NCI-H1048 (cell line): ENCODE measurements around the gene KIF5A.
"Not testable (repeated sequence)": the region's sequence is repeated elsewhere in the genome, so short reads cannot be mapped to it uniquely, and the experiment has no call there.

Experiments
- DNase-seq: peaks from one replicate; lab custom pipeline; 2025; lab: John Stamatoyannopoulos, UW

Gene KIF5A

GRCh38 chr12:57584690-57585089, 34.8 kb downstream of the KIF5A start:
- DNase-seq: no peak

- DNase-seq: no peak
These were observed 35.3 kb downstream of the KIF5A start for GRCh38 chr12:57585156-57585555.

DNA sequence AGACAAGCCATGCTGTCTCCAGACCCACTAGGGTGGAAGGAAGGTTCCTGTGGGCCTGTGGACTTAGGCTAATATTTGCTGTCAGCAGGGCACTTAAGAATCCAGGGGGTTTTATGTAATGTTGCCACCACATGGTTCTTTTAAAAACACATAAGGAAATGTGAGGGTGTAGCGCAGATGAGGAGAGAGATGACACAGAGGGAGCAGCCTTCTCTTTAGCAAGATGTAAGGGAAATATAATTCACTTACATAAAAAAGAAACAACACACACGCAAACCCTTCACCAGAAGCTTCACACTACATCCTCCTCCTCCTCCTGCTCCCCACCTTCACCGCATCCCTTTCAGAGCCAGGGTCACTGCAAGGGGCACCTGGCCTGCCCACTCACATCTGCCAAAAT, 36.3 kb downstream of the KIF5A start:
- no peak for DNase-seq

DNA sequence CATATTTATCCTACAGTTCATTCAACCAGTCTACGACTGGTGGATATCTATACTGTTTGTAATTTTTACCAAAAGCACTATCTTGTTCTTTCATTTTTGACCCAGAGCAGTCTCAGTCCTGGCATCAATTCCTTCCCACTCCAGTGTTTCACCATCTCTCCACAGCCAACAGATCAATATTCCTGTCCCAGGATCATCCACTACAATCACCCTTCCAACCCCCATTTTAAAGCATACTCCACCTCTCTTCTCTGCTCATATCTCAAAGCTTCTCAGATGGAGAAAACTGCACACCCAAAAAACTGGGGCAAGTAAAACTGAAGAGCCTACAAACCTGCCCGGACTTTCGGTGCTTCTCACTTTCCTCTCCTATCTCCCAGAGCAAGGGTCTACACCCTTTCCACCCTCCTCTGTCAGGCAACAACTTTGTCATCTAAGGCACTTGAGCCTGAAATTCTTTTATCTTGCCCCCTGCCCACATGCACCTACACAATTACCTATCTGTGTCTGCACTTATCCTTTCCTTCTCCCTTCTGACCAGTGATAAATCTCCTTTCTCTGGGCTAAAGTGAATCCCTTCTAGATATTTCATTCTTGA, 37.1 kb downstream of the KIF5A start:
- DNase-seq: no peak

DNA sequence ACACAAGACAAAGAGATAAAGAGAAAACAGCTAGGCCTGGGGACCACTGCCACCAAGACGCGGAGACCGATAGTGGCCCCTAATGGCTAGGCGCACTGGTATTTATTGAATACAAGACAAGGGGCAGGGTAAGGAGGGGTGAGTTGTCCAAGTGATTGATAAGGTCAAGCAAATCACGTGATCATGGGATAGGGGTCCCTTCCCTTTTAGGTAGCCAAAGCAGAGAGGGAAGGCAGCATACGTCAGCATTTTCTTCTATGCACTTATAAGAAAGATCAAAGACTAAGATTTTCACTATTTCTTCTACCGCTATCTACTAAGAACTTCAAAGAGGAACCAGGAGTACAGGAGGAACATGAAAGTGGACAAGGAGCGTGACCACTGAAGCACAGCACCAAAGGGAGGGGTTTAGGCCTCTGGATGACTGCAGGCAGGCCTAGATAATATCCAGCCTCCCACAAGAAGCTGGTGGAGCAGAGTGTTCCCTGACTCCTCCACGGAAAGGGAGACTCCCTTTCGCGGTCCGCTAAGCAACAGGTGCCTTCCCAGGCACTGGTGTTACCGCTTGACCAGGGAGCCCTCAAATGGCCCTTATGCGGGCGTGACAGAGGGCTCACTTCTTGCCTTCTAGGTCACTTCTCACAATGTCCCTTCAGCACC, 39.2 kb downstream of the KIF5A start:
- not testable (repeated sequence) for DNase-seq

- DNase-seq: no peak
These were observed 40.6 kb downstream of the KIF5A start for GRCh38 chr12:57590479-57590863.

- DNase-seq: peak; percentile 74
These were observed 41.3 kb downstream of the KIF5A start, which contains the start of gene PIP4K2C for GRCh38 chr12:57590864-57591781. PIP4K2C (plus strand) TSS chr12:57591192; CDS start chr12:57591290, 98 bp downstream.

- DNase-seq: no peak
These were observed 42.0 kb downstream of the KIF5A start for GRCh38 chr12:57591782-57592325.

- DNase-seq: no peak
These were observed 42.8 kb downstream of the KIF5A start for GRCh38 chr12:57592551-57593165.

DNA sequence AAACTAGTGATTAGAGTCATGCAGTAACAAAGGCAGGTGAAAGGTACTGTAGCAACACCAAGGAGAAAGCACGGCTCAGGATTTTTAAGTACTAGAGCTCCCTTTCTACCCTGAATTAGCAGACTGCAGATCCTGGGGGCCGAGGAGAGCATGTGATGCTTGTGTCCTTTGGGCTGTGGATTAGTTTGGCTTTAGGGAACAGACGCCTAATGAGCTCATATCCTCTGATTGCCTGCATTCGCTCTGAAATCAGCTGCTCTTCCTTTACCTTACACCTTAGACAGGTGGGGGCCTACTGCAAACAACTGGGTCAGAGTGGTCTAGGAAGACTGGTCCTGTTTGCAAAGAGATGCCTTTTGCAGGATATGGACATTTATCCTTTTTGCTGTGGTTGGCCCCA, 43.3 kb downstream of the KIF5A start:
- no peak for DNase-seq

- DNase-seq: no peak
These were observed 50.6 kb downstream of the KIF5A start for GRCh38 chr12:57600395-57600794.

DNA sequence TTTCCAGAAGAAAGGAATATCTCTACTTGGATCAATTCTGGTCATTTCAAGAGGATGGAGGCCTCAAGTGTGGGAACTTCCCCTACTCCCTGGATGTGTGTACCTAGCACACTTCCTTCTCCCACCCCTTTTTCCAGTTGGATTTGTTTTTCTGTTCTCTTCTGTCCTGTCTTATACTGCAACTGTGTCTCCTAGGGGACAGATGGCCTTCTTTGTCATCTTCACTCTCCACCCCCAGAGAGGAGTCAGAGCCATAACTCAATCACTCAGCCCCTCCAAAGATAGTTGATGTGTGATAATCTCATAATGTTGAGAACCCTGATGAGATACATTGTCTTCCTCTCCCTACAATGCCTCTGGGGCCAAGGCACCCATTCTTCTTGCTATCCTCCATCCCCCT, 52.7 kb downstream of the KIF5A start:
- no peak for DNase-seq

DNA sequence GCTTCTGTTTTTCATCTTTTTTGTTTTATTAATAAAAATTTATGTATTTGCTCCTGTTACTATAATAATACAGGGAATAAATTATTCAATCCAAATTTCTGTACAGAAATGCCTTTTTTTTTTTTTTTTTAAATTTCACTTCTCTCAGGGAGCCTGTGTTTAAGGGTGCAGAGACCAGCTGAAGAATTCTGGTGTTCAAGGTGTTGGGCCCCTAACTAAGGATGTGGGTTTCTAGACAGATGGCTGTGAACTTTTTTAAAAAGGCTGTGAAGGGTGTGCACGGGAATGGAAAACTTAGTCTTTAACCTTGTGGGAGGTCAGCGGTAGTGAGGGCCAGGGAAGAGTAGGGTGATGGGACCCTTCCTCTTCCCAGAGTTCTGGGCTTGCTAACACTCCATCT, 53.5 kb downstream of the KIF5A start:
- no peak for DNase-seq

GRCh38 chr12:57603815-57604453, 54.1 kb downstream of the KIF5A start:
- DNase-seq: no peak

- no peak for DNase-seq
These were observed 54.7 kb downstream of the KIF5A start, which contains the start of gene DTX3 for GRCh38 chr12:57604454-57604991. DTX3 (plus strand) TSS chr12:57604824; CDS start chr12:57606518, 1,694 bp downstream.

DNA sequence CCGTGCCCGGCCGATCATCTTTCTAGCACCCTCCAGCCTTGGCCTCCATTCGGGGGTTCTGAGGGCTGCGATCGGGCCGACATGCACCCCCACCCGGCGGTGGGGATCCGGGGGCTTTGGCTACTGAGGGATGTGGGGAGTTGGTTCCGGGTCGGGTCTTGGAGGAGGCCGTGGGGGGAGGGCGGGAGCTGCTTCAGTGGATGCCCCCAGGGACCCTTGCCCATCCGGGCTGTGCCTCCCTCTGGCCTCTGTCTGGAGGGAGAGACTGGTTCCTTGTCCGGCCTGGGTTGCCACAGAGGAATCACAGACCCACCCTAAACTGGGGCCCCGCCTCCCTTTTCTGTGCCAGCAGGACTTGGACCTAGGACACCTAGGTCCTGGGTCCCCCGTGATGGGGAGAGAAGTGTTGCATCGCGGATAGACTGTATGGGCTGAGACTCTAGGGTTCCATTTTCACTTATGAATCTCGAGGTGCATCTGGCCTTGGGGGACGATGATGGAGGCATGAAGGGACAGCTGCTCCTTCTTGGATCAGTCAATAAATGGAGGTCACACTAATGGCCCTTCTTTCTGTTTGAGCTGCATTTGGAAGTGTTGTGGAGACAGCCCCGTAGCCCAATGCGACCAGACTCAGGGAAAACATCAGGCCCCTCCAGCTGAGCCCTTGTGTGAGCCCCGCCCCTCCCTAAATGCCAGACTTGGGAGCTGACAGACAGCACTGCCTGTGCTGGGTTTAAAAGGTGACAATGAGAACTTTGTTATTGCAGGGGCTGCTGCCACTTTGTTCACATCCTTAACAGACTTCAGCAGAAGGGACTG, 55.4 kb downstream of the KIF5A start:
- DNase-seq: no peak

DNA sequence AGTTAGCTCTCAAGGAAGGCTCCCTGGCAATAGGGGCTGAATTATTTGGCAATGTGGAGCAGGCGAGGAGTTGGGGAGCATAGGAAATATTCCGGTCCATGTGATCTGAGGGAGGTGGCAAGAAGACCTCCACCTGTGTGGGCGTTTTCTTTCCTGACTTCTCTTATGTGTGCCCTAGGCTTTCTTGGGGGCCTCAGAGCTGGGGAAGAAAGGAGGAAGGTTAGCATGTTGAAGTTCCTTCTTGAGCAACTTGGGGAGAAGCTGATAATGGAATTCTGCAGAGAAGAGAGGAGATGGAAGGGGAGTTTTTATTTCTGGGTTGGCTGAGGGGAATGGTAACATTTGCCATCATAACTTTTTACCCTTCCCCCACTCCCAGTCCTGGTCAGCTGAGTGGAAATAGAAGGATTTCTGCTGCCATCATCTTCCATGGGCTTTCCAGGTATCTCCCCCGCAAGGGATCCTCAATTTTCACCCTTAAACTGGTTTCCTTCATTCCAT, 56.0 kb downstream of the KIF5A start:
- DNase-seq: no peak

DNA sequence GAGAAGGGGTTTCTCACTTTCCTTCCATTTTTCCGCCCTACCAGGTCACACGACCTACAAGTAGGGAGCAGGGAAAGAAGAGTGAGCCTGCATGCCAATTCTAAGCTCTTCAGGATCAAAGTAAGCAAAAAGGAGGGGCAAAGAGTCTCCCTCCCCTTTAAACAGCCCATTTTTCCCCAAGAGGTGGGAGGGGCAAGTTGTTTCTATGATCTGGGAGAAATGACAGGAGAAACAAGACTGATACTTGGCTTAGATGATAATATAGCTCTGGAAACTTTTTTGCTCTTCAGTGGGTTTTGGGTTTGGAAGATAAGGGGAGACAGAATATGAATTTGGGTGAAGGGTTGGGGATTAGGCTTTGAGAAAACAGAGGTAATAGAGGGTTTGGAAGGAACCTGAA, 56.6 kb downstream of the KIF5A start:
- DNase-seq: no peak

DNA sequence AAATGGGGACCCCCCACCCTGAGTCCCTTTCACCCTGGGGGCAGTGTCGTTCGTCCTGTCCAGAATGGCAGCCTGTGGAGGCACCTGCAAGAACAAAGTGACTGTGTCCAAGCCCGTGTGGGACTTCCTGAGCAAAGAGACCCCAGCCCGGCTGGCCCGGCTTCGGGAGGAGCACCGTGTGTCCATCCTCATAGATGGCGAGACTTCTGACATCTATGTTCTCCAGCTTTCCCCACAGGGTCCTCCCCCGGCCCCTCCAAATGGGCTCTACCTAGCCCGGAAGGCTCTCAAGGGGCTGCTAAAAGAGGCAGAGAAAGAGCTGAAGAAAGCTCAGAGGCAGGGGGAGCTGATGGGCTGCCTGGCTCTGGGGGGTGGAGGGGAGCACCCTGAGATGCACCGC, 57.0 kb downstream of the KIF5A start:
- no peak for DNase-seq
